ENCODE measurements around the gene AMOT. TPM values are rescaled to one million over a fixed set of nuclear protein-coding genes. Genes with fewer than 3 reads are reported as not detected.

Gene AMOT
- total RNA-seq: 0.96 and 0.98 TPM in 2 replicates

GRCh38 chrX:112840382-112841113 is at the start of gene AMOT:
TSS of gene AMOT (minus strand) at chrX:112840831. CDS start at chrX:112823126, 17,705 bp downstream.

Small RNA genes within 50 kb of the gene (small RNA-seq; reads per million reads assigned to genes)
- gene RN7SL266P: not detected

Other genes with a start within 250 kb of the AMOT start
- not detected in 2 replicates for gene LHFPL1, start 160.9 kb downstream of the AMOT start, total RNA-seq

Data from vein endothelial cell (primary cell).